Motor neuron (in vitro differentiated cells): ENCODE measurements around the gene REC114. TPM values are rescaled to one million over a fixed set of nuclear protein-coding genes. Genes with fewer than 3 reads are reported as not detected.
"Not testable (repeated sequence)": the region's sequence is repeated elsewhere in the genome, so short reads cannot be mapped to it uniquely, and the experiment has no call there.

ENCODE experiments used
- ATAC-seq, 8 experiments: fragments of 200-7000 bp; cut with Tn5 transposase; replicated peaks in 6 of 8; 2 replicates each; pipeline ENCODE4 v1.8.0; 2021; ENCODE audit warnings: mild to moderate bottlenecking in 8 of 8, moderate library complexity in 8 of 8
- H3K27ac ChIP-seq, 2 donors: fragments of 250-450 bp; sonication (Bioruptor Pico); 2 replicates each; pipeline ENCODE4 v1.9.0; 2021; ENCODE audit warnings: antibody characterized with exemption in 2 of 2, mild to moderate bottlenecking in 2 of 2, moderate library complexity in 1 of 2
- H3K4me1 ChIP-seq, 2 donors: fragments of 250-450 bp; sonication (Bioruptor Pico); replicated peaks in 1 of 2; 2 replicates each; pipeline ENCODE4 v1.6.1; 2021; ENCODE audit warnings: antibody characterized with exemption in 2 of 2, mild to moderate bottlenecking in 2 of 2, moderate library complexity in 1 of 2
- H3K4me3 ChIP-seq, 5 donors: fragments of 250-450 bp; sonication (Bioruptor Pico); 2 replicates each; pipeline ENCODE4 v1.9.0; 2021; ENCODE audit warnings: antibody characterized with exemption in 5 of 5, mild to moderate bottlenecking in 5 of 5, moderate library complexity in 4 of 5
- WGBS, 10 experiments: fragments of 450-650 bp; shearing (Covaris generic); methylation state at CpG; one replicate each; pipeline ENCODE4 v1.0.0; 2022; 5-methylcytosine and 5-hydroxymethylcytosine counted together
- in situ Hi-C, 9 experiments: fragments of 400-800 bp; cut with MboI; loops; one replicate each; pipeline ENCODE4 v1.15.0; 2021; ENCODE audit warnings: low sequenced_read_pairs in 9 of 9, low pct_unique_long_range_greater_than_20kb in 2 of 9; ENCODE audit not compliant: unreplicated experiment in 9 of 9
- total RNA-seq, 8 experiments: library from RNA; unstranded; fragments of 300-600 nt; gene quantifications; 2 replicates each; pipeline versions ENCODE4 v1.2.3 to v1.2.4, GENCODE V29; 2022

REC114 gene
- total RNA-seq, 8 experiments from 2014 or later = not detected

DNA sequence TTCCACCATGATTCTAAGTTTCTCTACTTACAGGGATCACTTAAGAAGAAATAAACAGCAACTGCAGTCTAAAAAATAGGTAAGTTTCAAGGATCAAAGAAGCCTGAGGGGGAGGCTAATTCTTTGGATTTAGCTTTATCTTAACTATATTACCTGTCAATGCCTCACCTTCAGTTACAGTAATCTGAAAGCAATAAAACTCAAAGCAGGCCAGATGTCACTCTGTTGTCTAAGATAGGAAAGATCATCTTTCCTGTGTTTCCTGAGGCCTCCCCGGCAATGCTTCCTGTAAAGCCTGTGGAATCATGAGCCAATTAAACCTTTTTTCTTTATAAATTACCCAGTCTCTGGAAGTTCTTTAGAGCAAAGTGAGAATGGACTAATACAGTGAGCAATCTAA is 130.1 kb downstream of the REC114 start:
- WGBS, 10 experiments = 67 to 100% (median 86%) methylated on average over 1 of the region's 1 CpG; no CpG with 5 or more reads in 6 of the 10 experiments

DNA sequence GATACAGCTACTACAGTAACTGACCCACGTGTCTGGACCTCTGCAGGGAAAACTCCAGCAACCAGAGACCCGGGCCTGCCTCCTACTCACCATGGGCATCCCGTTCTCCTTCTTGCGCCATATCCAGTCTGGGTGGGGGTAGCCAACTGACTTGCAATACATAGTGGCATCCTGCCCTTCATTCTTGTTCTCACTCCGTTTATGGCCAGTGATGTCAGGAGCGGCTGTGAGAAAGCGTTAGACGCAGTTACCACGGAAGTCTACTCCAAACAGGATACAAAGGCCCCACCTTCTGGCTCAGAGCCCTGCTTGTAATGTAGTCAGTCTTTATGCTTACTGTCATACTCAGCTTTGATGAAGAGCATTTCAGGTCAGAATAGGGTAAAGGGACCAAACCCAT is 130.6 kb downstream of the REC114 start:
- 69 to 100% (median 95%) methylated on average over 1 to 9 of the region's 9 CpGs; no CpG with 5 or more reads in 6 of the 10 experiments for WGBS, 10 experiments
- Histone ChIP-seq H3K4me1 (no peaks in the 10 kb centered on the region), H3K27ac (no peak overlapping the region), H3K4me3 (no peak overlapping the region)
- in situ Hi-C loops = loop anchor here in 5 of 9 experiments (25.0 kb wide), 3 partner anchors 114 to 261 kb away; partner anchors contain the start of gene CD276 (in 1 of the 5)
- peak in 2 of 8 experiments; percentile 43 to 61 for ATAC-seq

More for the DNA sequence above, 130.1 kb downstream of the REC114 start:
- ATAC-seq = no peak
- Histone ChIP-seq H3K27ac (no peak overlapping the region), H3K4me3 (no peak overlapping the region), H3K4me1 (no peaks in the 10 kb centered on the region)
- in situ Hi-C loops = loop anchor here in 5 of 9 experiments (25.0 kb wide), 3 partner anchors 114 to 261 kb away; partner anchors contain the start of gene CD276 (in 1 of the 5)

DNA sequence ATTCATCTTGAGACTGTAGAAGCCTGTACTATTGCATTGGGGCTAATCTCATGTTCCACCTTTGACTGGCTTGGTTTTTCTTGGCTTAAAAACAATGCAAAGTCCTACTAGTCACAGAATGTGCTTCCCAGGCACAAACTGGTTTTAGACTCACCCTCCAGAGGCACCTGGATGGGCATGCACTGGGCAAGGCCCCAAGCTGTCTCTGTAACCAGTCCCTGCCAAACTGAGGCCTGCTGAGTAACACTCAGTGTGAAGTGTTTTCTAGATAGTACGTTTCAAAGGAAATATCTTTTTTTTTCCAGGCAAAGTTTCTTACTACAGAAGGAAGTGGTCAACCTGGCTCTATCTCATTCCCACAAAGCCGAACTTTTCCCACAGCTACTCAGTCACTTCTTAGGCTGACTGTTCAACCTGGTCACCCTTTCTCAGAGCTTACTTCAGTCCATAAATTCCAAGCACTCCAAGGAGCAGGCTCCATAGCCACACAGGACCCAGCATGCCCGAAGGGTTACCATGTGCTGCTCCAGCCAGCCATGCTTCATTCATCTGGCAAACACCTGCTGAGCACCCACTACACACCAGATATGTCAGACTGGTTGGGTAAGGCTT is 132.8 kb downstream of the REC114 start:
- ATAC-seq = no peak
- no peak overlapping the region for H3K27ac ChIP-seq
- 43 to 100% (median 100%) methylated on average over 1 to 3 of the region's 3 CpGs; no CpG with 5 or more reads in 3 of the 10 experiments for WGBS, 10 experiments
- no peaks in the 10 kb centered on the region for H3K4me1 ChIP-seq
- H3K4me3 ChIP-seq = no peak overlapping the region
- in situ Hi-C loops = no loop called here

DNA sequence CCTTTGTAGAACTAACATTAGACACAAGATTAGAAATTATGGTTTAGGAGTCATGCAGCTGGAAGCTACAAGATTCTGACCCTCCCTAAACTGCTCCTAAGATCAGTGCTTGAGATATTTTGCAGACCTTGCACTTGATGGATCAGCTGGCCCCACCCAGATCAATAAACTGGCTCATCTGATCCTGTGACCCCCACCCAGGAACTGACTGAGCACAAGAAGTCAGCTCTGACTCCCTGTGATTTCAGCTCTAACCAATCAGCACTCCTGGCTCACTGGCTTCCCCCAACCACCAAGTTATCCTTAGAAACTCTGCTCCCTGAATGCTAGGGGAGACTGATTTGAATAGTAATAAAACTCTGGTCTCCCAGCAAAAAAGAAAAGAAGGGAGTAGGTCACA is 134.6 kb downstream of the REC114 start:
- H3K4me1 ChIP-seq, in situ Hi-C loops, ATAC-seq, H3K27ac ChIP-seq, H3K4me3 ChIP-seq: not testable (repeated sequence)

DNA sequence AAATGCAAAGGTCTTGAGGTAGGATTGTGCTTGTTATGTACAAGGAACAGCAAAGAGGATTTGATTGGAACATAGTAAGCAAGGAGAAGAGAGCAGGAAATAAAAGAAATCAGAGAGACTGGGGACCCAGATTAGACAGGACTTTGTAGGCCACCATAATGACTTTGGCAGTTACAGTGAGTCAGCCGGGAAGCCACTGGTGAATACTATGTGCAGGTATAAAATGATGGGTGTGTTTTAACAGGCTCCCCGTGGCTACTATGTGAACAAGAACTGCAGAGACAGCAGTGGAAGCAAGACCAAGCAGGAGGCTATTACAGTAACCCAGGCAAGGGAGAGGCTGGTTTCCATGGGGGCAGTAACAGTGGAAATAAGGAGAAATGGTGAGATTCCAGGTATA is 135.1 kb downstream of the REC114 start:
- no peak overlapping the region for H3K27ac ChIP-seq
- ATAC-seq = no peak
- no peak overlapping the region for H3K4me3 ChIP-seq
- H3K4me1 ChIP-seq = no peaks in the 10 kb centered on the region
- WGBS, 10 experiments = 83 to 100% (median 92%) methylated on average over 1 to 2 of the region's 2 CpGs; no CpG with 5 or more reads in 3 of the 10 experiments
- in situ Hi-C loops = no loop called here

DNA sequence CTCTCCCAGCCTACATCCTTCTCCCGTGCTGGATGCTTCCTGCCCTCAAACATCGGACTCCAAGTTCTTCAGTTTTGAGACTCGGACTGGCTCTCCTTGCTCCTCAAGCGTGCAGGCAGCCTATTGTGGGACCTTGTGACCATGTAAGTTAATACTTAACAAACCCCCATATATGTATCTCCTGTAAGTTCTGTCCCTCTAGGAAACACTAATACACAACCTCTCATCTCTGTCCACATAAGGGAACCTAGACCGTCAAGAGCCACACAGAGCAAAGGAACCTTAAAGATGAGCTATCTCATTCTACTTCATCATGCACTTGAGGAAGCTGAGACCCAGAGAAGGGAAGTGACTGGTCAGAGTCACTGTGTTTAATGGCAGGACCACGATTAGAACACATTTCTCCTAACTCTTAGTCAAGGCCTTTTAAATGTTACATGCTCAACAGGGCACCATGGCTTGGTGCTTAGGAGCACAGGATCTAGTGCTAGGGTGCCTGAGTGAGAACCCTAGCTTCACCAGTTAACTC is 140.0 kb downstream of the REC114 start:
- no peak overlapping the region for H3K4me3 ChIP-seq
- no peak overlapping the region for H3K27ac ChIP-seq
- no peak for ATAC-seq
- in situ Hi-C loops = no loop called here
- H3K4me1 ChIP-seq = no peaks in the 10 kb centered on the region
- 78 to 100% (median 100%) methylated on average over 2 to 4 of the region's 6 CpGs; no CpG with 5 or more reads in 2 of the 10 experiments for WGBS, 10 experiments

DNA sequence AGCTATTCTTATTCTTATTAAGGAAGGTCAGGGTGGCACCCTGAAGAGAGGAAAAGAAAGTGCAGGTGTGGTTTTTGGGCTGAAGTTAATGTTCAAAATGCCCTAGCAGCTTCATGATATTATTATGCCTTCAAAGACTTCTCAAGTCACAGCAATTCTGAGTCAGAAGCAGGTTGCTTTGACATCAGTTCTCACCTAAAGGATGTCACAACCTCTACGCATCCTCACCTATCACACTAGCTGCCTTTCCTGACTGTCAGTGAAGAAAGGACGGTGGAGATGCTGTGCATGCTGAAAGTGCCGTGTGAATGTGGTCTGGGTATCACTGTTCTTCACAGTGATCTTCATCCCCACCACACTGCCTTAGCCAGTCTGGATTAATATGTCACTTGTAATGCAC is 140.6 kb downstream of the REC114 start:
- 88 to 100% (median 100%) methylated on average over 1 to 3 of the region's 3 CpGs; no CpG with 5 or more reads in 1 of the 10 experiments for WGBS, 10 experiments
- no peak for ATAC-seq
- no peak overlapping the region for H3K4me3 ChIP-seq
- in situ Hi-C loops = no loop called here
- no peaks in the 10 kb centered on the region for H3K4me1 ChIP-seq
- no peak overlapping the region for H3K27ac ChIP-seq

DNA sequence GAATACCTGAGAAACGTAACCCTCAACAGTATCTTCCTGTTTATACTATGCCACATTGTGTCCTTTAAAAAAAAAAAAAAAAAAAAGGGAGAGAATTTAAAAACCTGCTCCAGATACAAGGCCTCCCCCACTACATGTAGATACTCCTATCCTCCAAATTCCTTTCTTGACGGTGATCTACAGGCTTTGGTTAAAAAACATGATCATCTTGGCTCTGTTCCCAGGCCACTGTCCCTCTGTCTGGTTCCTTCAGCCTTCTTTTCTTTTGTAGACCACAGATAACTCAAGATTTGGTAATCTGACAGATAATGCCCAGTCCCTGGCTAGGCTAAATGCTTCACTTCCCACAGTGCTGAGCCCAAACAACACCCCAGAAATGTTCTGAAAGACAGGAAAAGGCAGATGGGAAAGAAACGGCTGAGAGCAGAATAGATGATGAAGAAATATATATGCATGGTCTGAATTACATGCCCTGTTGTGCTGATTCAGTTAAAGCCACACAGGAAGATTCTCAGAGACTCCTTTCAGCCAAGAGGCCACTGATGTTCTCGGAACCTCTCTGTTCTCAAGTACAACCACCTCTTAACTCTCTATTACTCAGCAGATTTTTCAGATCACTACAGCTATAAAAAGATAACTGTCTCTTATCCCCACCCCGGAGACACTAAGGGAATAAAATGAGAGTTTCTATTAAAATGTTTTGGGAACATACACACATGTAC is 141.9 kb downstream of the REC114 start:
- 50 to 100% (median 69%) methylated on average over 1 to 5 of the region's 5 CpGs; no CpG with 5 or more reads in 1 of the 10 experiments for WGBS, 10 experiments
- Histone ChIP-seq H3K27ac (no peak overlapping the region), H3K4me1 (no peaks in the 10 kb centered on the region), H3K4me3 (no peak overlapping the region)
- ATAC-seq = peak in 2 of 8 experiments; percentile 28 to 29
- in situ Hi-C loops = no loop called here

DNA sequence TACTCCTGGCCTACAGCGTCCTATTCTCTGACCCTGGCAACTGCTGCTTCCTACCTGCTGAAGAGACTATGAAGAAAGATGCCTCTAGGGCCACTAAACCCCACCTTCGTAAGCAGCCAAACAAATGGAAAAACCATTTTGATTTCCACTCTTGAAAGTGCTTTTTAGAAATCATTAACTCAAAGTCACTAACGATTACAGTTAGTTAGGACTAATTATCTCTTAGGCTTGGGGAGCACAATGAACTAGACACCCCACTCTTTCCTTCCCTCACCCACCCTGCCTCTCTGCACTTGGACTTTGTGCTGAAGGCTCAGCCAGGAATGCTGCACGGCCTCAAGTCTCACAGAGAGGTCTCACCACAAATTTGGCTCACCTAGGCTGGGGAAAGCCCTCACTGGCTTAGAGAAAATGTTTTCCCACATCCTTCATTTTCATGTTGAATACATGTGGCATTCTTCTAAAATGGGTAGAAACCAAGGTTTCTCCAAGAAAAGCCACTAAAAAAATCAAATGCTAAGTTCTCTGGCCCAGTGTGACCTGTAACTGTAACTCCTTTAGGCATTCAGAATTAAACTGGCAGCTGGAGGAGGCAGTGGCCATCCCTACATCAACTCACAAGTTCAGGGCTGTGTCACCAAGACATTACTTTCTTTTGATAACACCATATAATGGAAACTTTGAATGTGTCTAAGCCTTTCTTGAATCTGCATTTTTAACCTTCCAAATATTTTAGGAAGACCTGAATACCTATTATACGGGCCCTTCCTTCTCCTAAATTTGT is 143.1 kb downstream of the REC114 start:
- 54 to 100% (median 87%) methylated on average over 2 to 5 of the region's 5 CpGs for WGBS, 10 experiments
- no peak overlapping the region for H3K4me3 ChIP-seq
- in situ Hi-C loops = no loop called here
- no peak for ATAC-seq
- H3K4me1 ChIP-seq = no peaks in the 10 kb centered on the region
- no peak overlapping the region for H3K27ac ChIP-seq

DNA sequence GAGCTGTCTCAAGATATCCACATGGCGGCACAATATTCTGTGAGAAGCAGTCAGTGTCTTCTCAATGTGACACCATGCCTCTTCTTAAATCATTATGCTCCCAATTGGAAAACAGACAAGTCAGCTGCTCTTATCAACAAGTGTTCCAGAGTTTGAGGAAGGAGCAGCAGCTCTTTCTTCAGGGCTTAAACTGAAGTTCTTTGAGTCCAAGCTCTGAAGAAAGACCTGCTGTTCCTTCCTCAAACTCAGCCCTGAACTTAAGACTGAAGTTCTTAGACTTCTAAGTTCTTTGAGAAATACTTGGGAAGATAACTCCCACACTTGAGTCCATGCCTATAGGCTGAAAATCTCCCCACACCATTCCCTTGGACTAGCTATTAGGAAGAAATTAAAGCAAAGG is 146.8 kb downstream of the REC114 start:
- Histone ChIP-seq H3K4me1 (no peaks in the 10 kb centered on the region), H3K27ac (no peak overlapping the region), H3K4me3 (no peak overlapping the region)
- 83 to 100% (median 93%) methylated on average over 1 of the region's 1 CpG; no CpG with 5 or more reads in 6 of the 10 experiments for WGBS, 10 experiments
- in situ Hi-C loops = no loop called here
- no peak for ATAC-seq

DNA sequence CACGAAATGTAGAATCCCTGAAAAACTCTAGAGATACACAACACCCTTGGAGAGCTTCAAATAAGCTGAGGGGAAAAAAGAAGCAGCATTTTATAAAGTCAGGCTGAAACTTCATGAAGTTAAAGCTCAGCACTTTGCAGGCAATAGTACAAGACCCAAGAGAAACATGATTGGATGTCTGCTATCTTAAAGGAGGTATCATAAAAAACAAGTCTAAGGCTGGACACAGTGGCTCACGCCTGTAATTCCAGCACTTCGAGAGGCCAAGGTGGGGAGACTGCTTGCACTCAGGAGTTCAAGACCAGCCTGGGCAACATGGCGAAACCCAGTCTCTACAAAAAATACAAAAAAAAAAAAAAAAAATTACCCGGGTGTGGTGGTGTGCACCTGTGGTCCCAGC is 147.3 kb downstream of the REC114 start:
- in situ Hi-C loops = no loop called here
- no peak for ATAC-seq
- Histone ChIP-seq H3K27ac (no peak overlapping the region), H3K4me1 (no peaks in the 10 kb centered on the region), H3K4me3 (no peak overlapping the region)
- WGBS, 10 experiments = 83 to 100% (median 94%) methylated on average over 1 to 5 of the region's 5 CpGs; no CpG with 5 or more reads in 1 of the 10 experiments

DNA sequence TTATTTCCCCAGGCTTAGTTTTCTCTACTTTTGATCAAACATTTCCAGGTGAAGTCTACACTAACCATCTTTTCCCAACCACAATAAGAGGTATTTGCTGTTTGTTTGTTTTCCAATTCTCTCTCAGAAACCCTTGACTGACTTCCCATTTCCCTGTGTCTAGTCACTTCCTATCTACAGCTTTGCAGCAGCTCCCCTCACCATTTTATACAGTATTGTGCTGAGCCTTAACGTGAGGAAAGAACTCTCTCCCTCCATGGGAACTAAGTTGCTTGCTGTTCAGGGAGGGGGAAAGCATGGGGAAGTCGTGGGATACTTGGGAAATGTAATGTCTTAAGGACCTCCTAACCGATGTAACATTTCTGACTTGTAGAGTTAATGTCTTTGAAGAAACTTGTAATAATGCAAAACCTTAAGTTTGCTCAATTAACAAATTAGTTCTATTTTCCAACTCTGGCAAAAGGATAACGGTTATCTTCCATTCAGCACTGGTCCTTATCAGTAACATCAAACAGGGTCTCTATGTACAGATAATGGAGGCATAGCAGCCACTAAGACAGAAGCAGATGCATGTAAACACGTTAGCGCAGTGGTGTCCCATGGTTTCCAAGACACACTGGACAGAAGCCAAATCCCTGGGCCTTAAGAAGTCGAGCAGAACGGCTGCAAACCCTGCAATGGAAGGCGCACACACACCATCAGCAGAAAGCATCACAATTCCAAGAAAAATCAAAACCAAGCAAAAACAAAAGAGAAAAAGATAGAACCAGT is 150.5 kb downstream of the REC114 start:
- Histone ChIP-seq H3K4me3 (no peak overlapping the region), H3K4me1 (peaks cover 4 to 5% of the 10 kb centered on the region in 2 donors), H3K27ac (no peak overlapping the region)
- ATAC-seq = peak in 2 of 8 experiments; percentile 41 to 87
- in situ Hi-C loops = no loop called here
- 50 to 97% (median 74%) methylated on average over 3 to 9 of the region's 9 CpGs; no CpG with 5 or more reads in 1 of the 10 experiments for WGBS, 10 experiments
